Sigmoid colon (tissue), 4 donors: Measurements from ENCODE around the gene FGD5.

Source experiments
- EP300 ChIP-seq, 4 donors: sonication (generic); formaldehyde crosslinking; IDR thresholded peaks; one replicate each; pipeline ENCODE4 v1.6.1; 2017; ENCODE audit warnings: antibody characterized with exemption in 4 of 4
- POLR2A ChIP-seq, 2 donors: fragments of 450-650 bp; IDR thresholded peaks; one replicate each; pipeline ENCODE4 v1.6.1; 2016; ENCODE audit warnings: antibody characterized with exemption in 2 of 2, mild to moderate bottlenecking in 2 of 2, moderate library complexity in 2 of 2
- POLR2AphosphoS5 ChIP-seq, 4 donors: sonication (generic); formaldehyde crosslinking; IDR thresholded peaks; one replicate each; pipeline ENCODE4 v1.6.1; 2017; ENCODE audit warnings: antibody characterized with exemption in 4 of 4
- TF ChIP-seq, protein P1 (sequence below), 4 experiments: fragments of 450-650 bp in 3 of 4; fragments of 200-600 bp in 1 of 4; IDR thresholded peaks; one replicate each; pipeline ENCODE4 v1.5.1; 2016 to 2019; ENCODE audit warnings: antibody characterized with exemption in 4 of 4, mild to moderate bottlenecking in 3 of 4, moderate library complexity in 2 of 4

DNA sequence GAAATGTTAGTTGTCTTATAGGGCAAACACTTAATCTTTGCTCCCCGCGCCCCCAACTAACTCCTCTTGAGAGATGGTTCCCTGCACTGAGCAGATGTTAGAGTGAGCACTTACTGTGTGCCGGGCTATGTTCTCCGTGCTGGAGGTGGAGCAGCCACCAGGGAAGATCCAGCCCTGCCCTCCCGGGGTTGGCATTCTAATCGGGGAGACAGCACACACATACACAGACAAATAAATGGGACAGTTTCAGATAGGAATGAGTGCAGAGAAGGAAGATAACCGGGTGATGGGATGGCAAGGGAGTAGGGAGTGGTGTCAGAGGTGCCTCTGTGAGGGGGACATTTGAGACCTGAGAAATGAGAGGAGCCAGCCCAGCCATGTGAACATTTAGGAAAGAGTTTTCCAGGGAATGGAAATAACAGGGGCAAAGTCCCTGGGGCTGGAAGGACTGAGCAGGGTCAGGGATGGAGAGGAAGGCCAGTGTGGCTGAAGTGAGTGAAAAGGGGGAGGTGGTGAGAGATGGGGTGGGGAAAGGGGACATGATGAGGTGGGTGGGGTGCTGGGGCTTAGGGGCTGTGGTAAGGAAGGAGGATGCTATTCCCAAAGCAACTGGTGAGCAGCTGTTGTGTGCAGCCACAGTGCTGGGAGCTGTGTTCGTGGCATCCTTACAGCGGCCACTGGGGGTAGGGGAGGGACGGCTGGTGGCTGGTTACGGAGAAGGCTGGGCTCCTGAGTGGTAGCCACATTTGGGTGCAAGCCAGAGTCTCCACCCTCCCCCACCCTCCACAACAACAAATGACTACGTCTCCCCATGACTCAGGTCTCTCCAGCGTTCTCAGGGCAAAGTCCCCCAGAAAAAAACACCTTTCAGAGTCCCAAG lies 15.4 kb upstream of the FGD5 start:
- TF ChIP-seq EP300 (IDR thresholded peaks at IDR 0.05), result no peak
- no peak for TF ChIP-seq POLR2AphosphoS5 (IDR thresholded peaks at IDR 0.05)
- TF ChIP-seq, protein P1, sequence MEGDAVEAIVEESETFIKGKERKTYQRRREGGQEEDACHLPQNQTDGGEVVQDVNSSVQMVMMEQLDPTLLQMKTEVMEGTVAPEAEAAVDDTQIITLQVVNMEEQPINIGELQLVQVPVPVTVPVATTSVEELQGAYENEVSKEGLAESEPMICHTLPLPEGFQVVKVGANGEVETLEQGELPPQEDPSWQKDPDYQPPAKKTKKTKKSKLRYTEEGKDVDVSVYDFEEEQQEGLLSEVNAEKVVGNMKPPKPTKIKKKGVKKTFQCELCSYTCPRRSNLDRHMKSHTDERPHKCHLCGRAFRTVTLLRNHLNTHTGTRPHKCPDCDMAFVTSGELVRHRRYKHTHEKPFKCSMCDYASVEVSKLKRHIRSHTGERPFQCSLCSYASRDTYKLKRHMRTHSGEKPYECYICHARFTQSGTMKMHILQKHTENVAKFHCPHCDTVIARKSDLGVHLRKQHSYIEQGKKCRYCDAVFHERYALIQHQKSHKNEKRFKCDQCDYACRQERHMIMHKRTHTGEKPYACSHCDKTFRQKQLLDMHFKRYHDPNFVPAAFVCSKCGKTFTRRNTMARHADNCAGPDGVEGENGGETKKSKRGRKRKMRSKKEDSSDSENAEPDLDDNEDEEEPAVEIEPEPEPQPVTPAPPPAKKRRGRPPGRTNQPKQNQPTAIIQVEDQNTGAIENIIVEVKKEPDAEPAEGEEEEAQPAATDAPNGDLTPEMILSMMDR (IDR thresholded peaks at IDR 0.05), result no peak
- TF ChIP-seq POLR2A (IDR thresholded peaks at IDR 0.05), result no peak
